ENCODE data around the gene MPRIP. TPM values are rescaled to one million over a fixed set of nuclear protein-coding genes. Genes with fewer than 3 reads are reported as not detected.

MPRIP gene
- total RNA-seq, 1 experiment from 2014 or later = 132 TPM

DNA sequence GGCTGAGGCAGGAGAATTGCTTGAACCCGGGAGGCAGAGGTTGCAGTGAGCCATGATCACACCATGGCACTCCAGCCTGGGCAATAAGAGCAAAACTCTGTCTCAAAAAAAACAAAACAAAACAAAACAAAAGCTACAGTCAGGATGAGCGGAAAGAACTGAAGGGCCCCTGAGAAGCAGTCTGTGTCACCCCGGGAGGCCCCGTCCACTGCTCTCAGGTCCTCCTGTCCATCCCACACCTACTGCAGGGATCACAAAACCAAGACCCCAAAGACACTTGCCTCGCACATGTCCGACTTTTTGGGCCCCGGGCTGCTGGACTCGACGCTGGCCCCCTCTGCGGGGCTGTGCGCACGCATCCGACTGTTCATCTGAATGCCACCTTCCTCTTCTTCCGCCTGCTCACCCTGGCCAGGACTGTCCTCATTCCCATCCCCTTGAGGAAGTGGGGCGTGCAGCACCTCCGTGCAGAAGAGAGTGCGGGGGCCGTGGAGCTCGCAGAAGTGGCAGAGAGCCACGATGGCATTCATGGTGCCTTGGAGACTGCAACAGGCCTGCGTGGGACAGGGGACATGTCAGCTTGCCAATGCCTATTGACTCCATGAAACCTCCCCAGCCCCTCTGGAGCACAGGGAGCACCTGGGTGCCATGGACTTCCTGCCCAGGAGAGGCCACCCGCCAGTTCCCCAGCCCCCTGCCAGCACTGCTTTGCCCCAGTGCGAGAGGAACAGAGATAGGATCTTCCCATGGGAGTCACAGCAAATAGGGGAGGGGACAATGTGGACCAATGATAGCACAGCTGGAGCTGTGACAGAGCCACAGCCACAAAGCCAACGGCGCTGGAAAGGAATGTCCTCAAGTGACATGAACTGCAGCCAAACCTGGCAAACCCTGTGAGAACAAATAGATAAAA is 185.6 kb downstream of the MPRIP start:
- H3K27me3 Mint-ChIP-seq (ENCODE audit: low read depth) = no peaks in the 10 kb centered on the region
- WGBS (ENCODE audit: extremely low coverage, insufficient read length, low lambda C conversion rate) = no CpG with 5 or more reads among the region's 25 CpGs
- DNase-seq = no peak
- no peak overlapping the region for H2BK12ac ChIP-seq (ENCODE audit: insufficient read length, low read depth, low read length)
- H2BK20ac ChIP-seq (ENCODE audit: low read depth, low read length, poor library complexity, severe bottlenecking) = no peak overlapping the region
- H3K9me3 ChIP-seq (ENCODE audit: control insufficient read depth, low read depth, low read length) = no peaks in the 10 kb centered on the region
- no peak overlapping the region for H2AFZ ChIP-seq (ENCODE audit: low read length)
- H3K9ac ChIP-seq (ENCODE audit: extremely low read depth, insufficient read length, low read length) = no peak overlapping the region
- no peak overlapping the region for H3K23ac ChIP-seq (ENCODE audit: insufficient read length, low read depth, low read length)
- H3K36me3 Mint-ChIP-seq (ENCODE audit: insufficient read depth in 1 of 3, low read depth in 3 of 3) = peaks cover 40 to 92% (median 87%) of the 10 kb centered on the region in 3 experiments; a peak in 6 of 7 replicates
- TF ChIP-seq, protein P1, sequence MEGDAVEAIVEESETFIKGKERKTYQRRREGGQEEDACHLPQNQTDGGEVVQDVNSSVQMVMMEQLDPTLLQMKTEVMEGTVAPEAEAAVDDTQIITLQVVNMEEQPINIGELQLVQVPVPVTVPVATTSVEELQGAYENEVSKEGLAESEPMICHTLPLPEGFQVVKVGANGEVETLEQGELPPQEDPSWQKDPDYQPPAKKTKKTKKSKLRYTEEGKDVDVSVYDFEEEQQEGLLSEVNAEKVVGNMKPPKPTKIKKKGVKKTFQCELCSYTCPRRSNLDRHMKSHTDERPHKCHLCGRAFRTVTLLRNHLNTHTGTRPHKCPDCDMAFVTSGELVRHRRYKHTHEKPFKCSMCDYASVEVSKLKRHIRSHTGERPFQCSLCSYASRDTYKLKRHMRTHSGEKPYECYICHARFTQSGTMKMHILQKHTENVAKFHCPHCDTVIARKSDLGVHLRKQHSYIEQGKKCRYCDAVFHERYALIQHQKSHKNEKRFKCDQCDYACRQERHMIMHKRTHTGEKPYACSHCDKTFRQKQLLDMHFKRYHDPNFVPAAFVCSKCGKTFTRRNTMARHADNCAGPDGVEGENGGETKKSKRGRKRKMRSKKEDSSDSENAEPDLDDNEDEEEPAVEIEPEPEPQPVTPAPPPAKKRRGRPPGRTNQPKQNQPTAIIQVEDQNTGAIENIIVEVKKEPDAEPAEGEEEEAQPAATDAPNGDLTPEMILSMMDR (conservative IDR thresholded peaks at IDR 0.05) = no peak
- H3K4me1 Mint-ChIP-seq = no peaks in the 10 kb centered on the region
- H4K91ac ChIP-seq (ENCODE audit: insufficient read length, low read depth, low read length) = no peak overlapping the region
- H3K4me2 ChIP-seq (ENCODE audit: insufficient read depth, insufficient read length, low read length) = no peak overlapping the region
- H4K20me1 ChIP-seq (ENCODE audit: control insufficient read depth, insufficient read depth, insufficient read length) = no peaks in the 10 kb centered on the region
- H2AK5ac ChIP-seq (ENCODE audit: insufficient read length, low read length) = no peak overlapping the region
- H3K27me3 ChIP-seq (ENCODE audit: insufficient read depth, low read length) = no peaks in the 10 kb centered on the region
- no peak overlapping the region for H3K27ac Mint-ChIP-seq
- no peak overlapping the region for H4K5ac ChIP-seq (ENCODE audit: insufficient read length, low read depth, low read length)
- no peak overlapping the region for H4K8ac ChIP-seq (replicated peaks; ENCODE audit: insufficient read length, low read depth, low read length)
- no peak overlapping the region for H3T11ph ChIP-seq (ENCODE audit: low read length)
- no peaks in the 10 kb centered on the region for H3K23me2 ChIP-seq (ENCODE audit: insufficient read length, low read depth, low read length, poor library complexity, severe bottlenecking)
- H3K4me3 Mint-ChIP-seq = no peak overlapping the region
- no peak overlapping the region for H3K18ac ChIP-seq (ENCODE audit: insufficient read length, low read depth, low read length)
- H3K79me2 ChIP-seq (ENCODE audit: insufficient read depth, low read length) = no peaks in the 10 kb centered on the region
- no peak overlapping the region for H2BK120ac ChIP-seq (ENCODE audit: low read depth, low read length, poor library complexity, severe bottlenecking)
- no peak overlapping the region for H3K4ac ChIP-seq (ENCODE audit: low read depth, low read length)
- H2BK15ac ChIP-seq (ENCODE audit: low read depth, low read length) = no peak overlapping the region
- H3K79me1 ChIP-seq (ENCODE audit: insufficient read depth, low read depth, low read length, poor library complexity, severe bottlenecking) = no peaks in the 10 kb centered on the region
- H3K14ac ChIP-seq (ENCODE audit: insufficient read depth, low read length) = no peak overlapping the region
- no peaks in the 10 kb centered on the region for H3K4me1 ChIP-seq (ENCODE audit: insufficient read depth, low read length)
- no peak overlapping the region for H3K56ac ChIP-seq (ENCODE audit: insufficient read length, low read depth, low read length)
- H3K27ac ChIP-seq (ENCODE audit: insufficient read length, low read depth, low read length) = no peak overlapping the region
- H3K9me3 Mint-ChIP-seq = no peaks in the 10 kb centered on the region
- no peak overlapping the region for H2BK5ac ChIP-seq (ENCODE audit: insufficient read length, low read length)

All from H9 (cell line).